Hippocampal formation (tissue), 2 donors: ENCODE measurements around the gene SHF.

Experiments
- DNase-seq, 2 donors: peaks; one replicate each; lab custom pipeline; 2025; lab: John Stamatoyannopoulos, UW

The SHF gene

GRCh38 chr15:45126535-45127158, 61.1 kb downstream of the SHF start:
- DNase-seq, result no peak

- DNase-seq, result no peak
These were observed 64.4 kb downstream of the SHF start for GRCh38 chr15:45123397-45123796.

GRCh38 chr15:45122719-45123118, 65.0 kb downstream of the SHF start:
- DNase-seq, result no peak

GRCh38 chr15:45121706-45122417, 65.9 kb downstream of the SHF start:
- no peak for DNase-seq

- DNase-seq, result no peak
These were observed 66.7 kb downstream of the SHF start for GRCh38 chr15:45121020-45121419.

- no peak for DNase-seq
These were observed 67.4 kb downstream of the SHF start for GRCh38 chr15:45120081-45120972.

- DNase-seq, result no peak
These were observed 68.8 kb downstream of the SHF start for GRCh38 chr15:45118996-45119395.

GRCh38 chr15:45118131-45118588, 69.6 kb downstream of the SHF start:
- peak; percentile 87 to 91 for DNase-seq

GRCh38 chr15:45117308-45118130, 70.2 kb downstream of the SHF start:
- no peak for DNase-seq
